Measurements from ENCODE around the gene SPATA2L. TPM values are rescaled to one million over a fixed set of nuclear protein-coding genes. Genes with fewer than 3 reads are reported as not detected.

SPATA2L gene
- total and polyA plus RNA-seq, 2 of the 13 experiments (the other 11 are each of a cell fraction or from before 2014, with no cell fraction given) = 9.1 to 20.7 TPM

- in situ Hi-C loops (cut with HindIII; ENCODE audit: extremely low pct_ligation_motif_present, low pct_unique_long_range_greater_than_20kb) (no loop called here), intact Hi-C loops (cut with micrococcal nuclease; ENCODE audit: unreplicated experiment) (no loop called here)
- ATAC-seq (no peak), DNase-seq (ENCODE audit: low spot score) (no peak), FAIRE-seq (no peak)
- WGBS (ENCODE audit: low lambda C conversion rate) = 92% methylated on average over 15 of the region's 17 CpGs
- CTCF ChIA-PET (ENCODE audit: low intra/inter-chr PET ratio, low total read pairs) = no interaction called here
- H3K4me2 ChIP-seq (ENCODE audit: low read depth, low read length) = no peak overlapping the region
- H3K27me3 ChIP-seq (ENCODE audit: control insufficient read depth in 1 of 2, insufficient read depth in 2 of 2, low read length in 2 of 2) = no peaks in the 10 kb centered on the region
- H3K9ac ChIP-seq (ENCODE audit: insufficient read depth, low read depth, low read length) = no peak overlapping the region
- no peak overlapping the region for H3K4me3 ChIP-seq (replicated peaks in 1 of 3; ENCODE audit: insufficient read depth in 1 of 3, low read depth in 2 of 3, low read length in 3 of 3)
- POLR2A ChIA-PET = no interaction called here
- peaks cover 29 to 57% of the 10 kb centered on the region in 2 experiments for H3K36me3 ChIP-seq (replicated peaks in 1 of 2; ENCODE audit: control insufficient read depth in 1 of 2, insufficient read depth in 2 of 2, low read length in 2 of 2)
- no peaks in the 10 kb centered on the region for H3K9me3 ChIP-seq (ENCODE audit: low read length)
- no TSS peak for BruUV-seq (replicated peaks)
- H3K79me2 ChIP-seq (ENCODE audit: insufficient read depth, low read length) = peaks cover 10% of the 10 kb centered on the region
- no peak overlapping the region for H2AFZ ChIP-seq (ENCODE audit: low read length)
- peaks cover 27% of the 10 kb centered on the region for H3K4me1 ChIP-seq (ENCODE audit: insufficient read depth, low read length)
- peaks cover 1% of the 10 kb centered on the region; the same call in 1 of the 2 replicates for H4K20me1 ChIP-seq (ENCODE audit: insufficient read depth, low read length)
- no peak overlapping the region for H3K27ac ChIP-seq (ENCODE audit: extremely low read length, insufficient read depth, low read length)
- TF ChIP-seq AGO2 (optimal IDR thresholded peaks at IDR 0.05; ENCODE audit: low read depth, low read length) (peak; percentile 27), ZNF354B (CRISPR knock-in tag; IDR thresholded peaks at IDR 0.05) (no peak), IKZF1 (IDR thresholded peaks at IDR 0.05) (no peak)
Measured at GRCh38 chr16:89727406-89728120, 26.1 kb upstream of the SPATA2L start.

DNA sequence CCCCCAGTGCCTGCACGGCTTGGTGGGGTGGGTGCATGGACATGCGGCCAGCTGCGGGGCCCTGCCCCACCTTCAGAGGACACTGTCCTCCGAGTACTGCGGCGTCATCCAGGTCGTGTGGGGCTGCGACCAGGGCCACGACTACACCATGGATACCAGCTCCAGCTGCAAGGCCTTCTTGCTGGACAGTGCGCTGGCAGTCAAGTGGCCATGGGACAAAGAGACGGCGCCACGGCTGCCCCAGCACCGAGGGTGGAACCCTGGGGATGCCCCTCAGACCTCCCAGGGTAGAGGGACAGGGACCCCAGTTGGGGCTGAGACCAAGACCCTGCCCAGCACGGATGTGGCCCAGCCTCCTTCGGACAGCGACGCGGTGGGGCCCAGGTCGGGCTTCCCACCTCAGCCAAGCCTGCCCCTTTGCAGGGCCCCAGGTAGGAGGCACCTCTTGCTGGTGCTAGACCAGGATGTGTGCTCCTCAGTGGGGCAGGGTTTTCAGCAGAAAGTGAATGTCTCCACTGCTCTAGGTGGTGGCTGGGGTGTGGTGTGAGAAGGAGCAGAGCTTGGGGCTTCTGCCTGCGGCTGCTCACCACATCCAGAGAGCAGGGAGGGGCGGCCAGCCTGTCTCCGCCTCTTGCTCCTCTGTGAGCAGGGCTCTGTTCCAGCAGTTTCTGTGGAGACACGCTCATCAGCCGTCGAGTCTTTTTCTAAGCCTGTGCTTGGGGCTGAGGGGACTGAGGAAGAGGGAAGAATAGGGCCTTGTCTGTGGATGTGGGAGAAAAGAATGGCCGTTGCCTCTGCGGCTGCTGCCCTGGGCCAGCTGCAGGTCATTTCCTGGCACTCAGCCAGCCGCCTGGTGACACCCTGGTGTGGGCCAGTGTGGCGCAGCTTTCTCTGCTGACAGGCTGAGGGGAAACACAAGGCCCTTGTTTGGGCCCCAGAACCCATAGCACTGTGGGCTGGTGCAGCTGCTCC is 22.1 kb upstream of the SPATA2L start:
- POLR2A ChIA-PET = no interaction called here
- no peak overlapping the region for H3K27ac ChIP-seq (ENCODE audit: extremely low read length, insufficient read depth, low read length)
- FAIRE-seq = no peak
- H3K4me3 ChIP-seq (replicated peaks in 1 of 3; ENCODE audit: insufficient read depth in 1 of 3, low read depth in 2 of 3, low read length in 3 of 3) = no peak overlapping the region
- in situ Hi-C loops (cut with HindIII; ENCODE audit: extremely low pct_ligation_motif_present, low pct_unique_long_range_greater_than_20kb) (no loop called here), intact Hi-C loops (cut with micrococcal nuclease; ENCODE audit: unreplicated experiment) (no loop called here)
- H3K79me2 ChIP-seq (ENCODE audit: insufficient read depth, low read length) = peaks cover 18% of the 10 kb centered on the region
- no peak for ATAC-seq
- peaks cover 6% of the 10 kb centered on the region; the same call in 1 of the 2 replicates for H4K20me1 ChIP-seq (ENCODE audit: insufficient read depth, low read length)
- H2AFZ ChIP-seq (ENCODE audit: low read length) = no peak overlapping the region
- no peak for DNase-seq (ENCODE audit: low spot score)
- H3K9ac ChIP-seq (ENCODE audit: insufficient read depth, low read depth, low read length) = no peak overlapping the region
- no peaks in the 10 kb centered on the region; a peak in 1 of 5 replicates for H3K27me3 ChIP-seq (ENCODE audit: control insufficient read depth in 1 of 2, insufficient read depth in 2 of 2, low read length in 2 of 2)
- no TSS peak for BruUV-seq (replicated peaks)
- H3K4me1 ChIP-seq (ENCODE audit: insufficient read depth, low read length) = peaks cover 28% of the 10 kb centered on the region
- peaks cover 17 to 34% of the 10 kb centered on the region in 2 experiments for H3K36me3 ChIP-seq (replicated peaks in 1 of 2; ENCODE audit: control insufficient read depth in 1 of 2, insufficient read depth in 2 of 2, low read length in 2 of 2)
- H3K4me2 ChIP-seq (ENCODE audit: low read depth, low read length) = no peak overlapping the region
- CTCF ChIA-PET (ENCODE audit: low intra/inter-chr PET ratio, low total read pairs) = no interaction called here
- WGBS (ENCODE audit: low lambda C conversion rate) = 96% methylated on average over 19 of the region's 30 CpGs
- H3K9me3 ChIP-seq (ENCODE audit: low read length) = no peaks in the 10 kb centered on the region
- TF ChIP-seq, protein P1, sequence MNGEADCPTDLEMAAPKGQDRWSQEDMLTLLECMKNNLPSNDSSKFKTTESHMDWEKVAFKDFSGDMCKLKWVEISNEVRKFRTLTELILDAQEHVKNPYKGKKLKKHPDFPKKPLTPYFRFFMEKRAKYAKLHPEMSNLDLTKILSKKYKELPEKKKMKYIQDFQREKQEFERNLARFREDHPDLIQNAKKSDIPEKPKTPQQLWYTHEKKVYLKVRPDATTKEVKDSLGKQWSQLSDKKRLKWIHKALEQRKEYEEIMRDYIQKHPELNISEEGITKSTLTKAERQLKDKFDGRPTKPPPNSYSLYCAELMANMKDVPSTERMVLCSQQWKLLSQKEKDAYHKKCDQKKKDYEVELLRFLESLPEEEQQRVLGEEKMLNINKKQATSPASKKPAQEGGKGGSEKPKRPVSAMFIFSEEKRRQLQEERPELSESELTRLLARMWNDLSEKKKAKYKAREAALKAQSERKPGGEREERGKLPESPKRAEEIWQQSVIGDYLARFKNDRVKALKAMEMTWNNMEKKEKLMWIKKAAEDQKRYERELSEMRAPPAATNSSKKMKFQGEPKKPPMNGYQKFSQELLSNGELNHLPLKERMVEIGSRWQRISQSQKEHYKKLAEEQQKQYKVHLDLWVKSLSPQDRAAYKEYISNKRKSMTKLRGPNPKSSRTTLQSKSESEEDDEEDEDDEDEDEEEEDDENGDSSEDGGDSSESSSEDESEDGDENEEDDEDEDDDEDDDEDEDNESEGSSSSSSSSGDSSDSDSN (CRISPR knock-in tag; IDR thresholded peaks at IDR 0.05) = 0 out of 2 replicates have a peak, but pooled peaks have one; percentile 9
- peak; percentile 54; the same call in 1 of the 2 replicates for TF ChIP-seq ZNF572 (CRISPR knock-in tag; IDR thresholded peaks at IDR 0.05)
- TF ChIP-seq ZMAT3 (CRISPR knock-in tag; conservative IDR thresholded peaks at IDR 0.05) = no peak
- TF ChIP-seq ZNF343 (CRISPR knock-in tag; IDR thresholded peaks at IDR 0.05) = 0 out of 2 replicates have a peak, but pooled peaks have one; percentile 54
- no peak for TF ChIP-seq THAP8 (CRISPR knock-in tag; IDR thresholded peaks at IDR 0.05; ENCODE audit: borderline replicate concordance)
- TF ChIP-seq AGO2 (optimal IDR thresholded peaks at IDR 0.05; ENCODE audit: low read depth, low read length) = peak; percentile 73
- TF ChIP-seq MTA1 (CRISPR knock-in tag; IDR thresholded peaks at IDR 0.05; ENCODE audit: borderline replicate concordance) = no peak; the same call in 1 of the 2 replicates
